Measurements from ENCODE around the gene CGA. TPM values are rescaled to one million over a fixed set of nuclear protein-coding genes. Genes with fewer than 3 reads are reported as not detected.
A peak's percentile ranks its signal among the peaks of the same experiment; 100 is the strongest.

The CGA gene
- total and polyA plus RNA-seq, 4 donors: not detected

DNA sequence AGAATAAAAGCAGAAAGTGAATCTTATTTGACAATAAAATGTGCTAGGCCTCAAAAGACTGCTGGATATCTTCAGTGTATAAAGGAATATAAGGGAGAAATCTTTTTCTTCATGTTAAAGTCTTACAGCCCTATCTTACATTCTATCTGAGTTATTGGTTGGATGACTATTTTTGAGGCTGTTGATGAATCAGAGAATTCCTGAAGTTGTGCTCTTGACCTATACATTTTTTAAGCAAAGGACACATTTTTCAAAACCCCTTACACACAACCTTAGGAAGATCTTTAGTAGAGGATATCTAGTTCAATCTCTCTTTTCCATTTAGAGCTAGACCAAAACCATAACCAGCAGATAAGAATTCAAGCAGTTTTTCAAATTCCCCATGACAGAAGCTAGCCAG is 10.9 kb upstream of the CGA start:
- Histone ChIP-seq H3K27ac (ENCODE audit: low read depth in 1 of 2, low read length in 1 of 2) (no peak overlapping the region), H3K9me3 (ENCODE audit: control insufficient read depth in 4 of 4, insufficient read depth in 3 of 4, low read length in 3 of 4) (no peaks in the 10 kb centered on the region), H3K36me3 (ENCODE audit: control insufficient read depth in 4 of 4, insufficient read depth in 4 of 4, low read length in 4 of 4) (no peaks in the 10 kb centered on the region), H3K4me1 (ENCODE audit: control insufficient read depth in 5 of 5, insufficient read depth in 5 of 5, low read length in 5 of 5) (no peaks in the 10 kb centered on the region), H3K9ac (ENCODE audit: insufficient read depth in 1 of 2, low read length in 2 of 2) (no peak overlapping the region), H3K27me3 (ENCODE audit: control insufficient read depth in 3 of 3, insufficient read depth in 3 of 3, low read length in 2 of 3) (no peaks in the 10 kb centered on the region), H3K4me3 (no peak overlapping the region)
- TF ChIP-seq, protein P1, sequence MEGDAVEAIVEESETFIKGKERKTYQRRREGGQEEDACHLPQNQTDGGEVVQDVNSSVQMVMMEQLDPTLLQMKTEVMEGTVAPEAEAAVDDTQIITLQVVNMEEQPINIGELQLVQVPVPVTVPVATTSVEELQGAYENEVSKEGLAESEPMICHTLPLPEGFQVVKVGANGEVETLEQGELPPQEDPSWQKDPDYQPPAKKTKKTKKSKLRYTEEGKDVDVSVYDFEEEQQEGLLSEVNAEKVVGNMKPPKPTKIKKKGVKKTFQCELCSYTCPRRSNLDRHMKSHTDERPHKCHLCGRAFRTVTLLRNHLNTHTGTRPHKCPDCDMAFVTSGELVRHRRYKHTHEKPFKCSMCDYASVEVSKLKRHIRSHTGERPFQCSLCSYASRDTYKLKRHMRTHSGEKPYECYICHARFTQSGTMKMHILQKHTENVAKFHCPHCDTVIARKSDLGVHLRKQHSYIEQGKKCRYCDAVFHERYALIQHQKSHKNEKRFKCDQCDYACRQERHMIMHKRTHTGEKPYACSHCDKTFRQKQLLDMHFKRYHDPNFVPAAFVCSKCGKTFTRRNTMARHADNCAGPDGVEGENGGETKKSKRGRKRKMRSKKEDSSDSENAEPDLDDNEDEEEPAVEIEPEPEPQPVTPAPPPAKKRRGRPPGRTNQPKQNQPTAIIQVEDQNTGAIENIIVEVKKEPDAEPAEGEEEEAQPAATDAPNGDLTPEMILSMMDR (IDR thresholded peaks at IDR 0.05; ENCODE audit: control extremely low read depth, extremely low read depth): no peak
- ATAC-seq (ENCODE audit: insufficient read depth, low FRiP score) (no peak), DNase-seq (no peak)

DNA sequence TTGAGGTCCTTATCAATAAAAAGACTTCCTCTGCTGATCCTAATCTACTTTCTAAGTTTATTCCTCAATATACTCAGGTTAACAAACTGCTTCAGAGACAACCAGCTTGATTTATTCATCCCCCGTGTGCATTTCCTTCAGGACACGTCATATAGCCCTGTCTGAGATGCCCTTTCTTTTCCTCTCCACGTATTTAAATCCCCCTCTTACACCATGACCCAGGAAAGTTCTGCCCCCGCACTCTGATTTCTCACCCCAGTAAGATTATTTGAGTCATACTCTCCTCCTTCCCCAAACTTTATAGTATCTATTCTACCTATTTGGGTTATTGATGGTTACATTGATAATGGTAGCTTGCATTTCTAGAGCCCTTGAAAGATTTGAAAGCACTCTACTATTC is 9.8 kb upstream of the CGA start:
- Histone ChIP-seq H3K27ac (ENCODE audit: low read depth in 1 of 2, low read length in 1 of 2) (no peak overlapping the region), H3K9ac (ENCODE audit: insufficient read depth in 1 of 2, low read length in 2 of 2) (no peak overlapping the region), H3K9me3 (ENCODE audit: control insufficient read depth in 4 of 4, insufficient read depth in 3 of 4, low read length in 3 of 4) (no peaks in the 10 kb centered on the region), H3K4me3 (no peak overlapping the region), H3K36me3 (ENCODE audit: control insufficient read depth in 4 of 4, insufficient read depth in 4 of 4, low read length in 4 of 4) (no peaks in the 10 kb centered on the region), H3K4me1 (ENCODE audit: control insufficient read depth in 5 of 5, insufficient read depth in 5 of 5, low read length in 5 of 5) (no peaks in the 10 kb centered on the region), H3K27me3 (ENCODE audit: control insufficient read depth in 3 of 3, insufficient read depth in 3 of 3, low read length in 2 of 3) (no peaks in the 10 kb centered on the region)
- 52% methylated on average over 4 of the region's 4 CpGs for WGBS, 2 donors
- ATAC-seq (ENCODE audit: insufficient read depth, low FRiP score) (no peak), DNase-seq (no peak)
- TF ChIP-seq, protein P1 (IDR thresholded peaks at IDR 0.05; ENCODE audit: control extremely low read depth, extremely low read depth): no peak

DNA sequence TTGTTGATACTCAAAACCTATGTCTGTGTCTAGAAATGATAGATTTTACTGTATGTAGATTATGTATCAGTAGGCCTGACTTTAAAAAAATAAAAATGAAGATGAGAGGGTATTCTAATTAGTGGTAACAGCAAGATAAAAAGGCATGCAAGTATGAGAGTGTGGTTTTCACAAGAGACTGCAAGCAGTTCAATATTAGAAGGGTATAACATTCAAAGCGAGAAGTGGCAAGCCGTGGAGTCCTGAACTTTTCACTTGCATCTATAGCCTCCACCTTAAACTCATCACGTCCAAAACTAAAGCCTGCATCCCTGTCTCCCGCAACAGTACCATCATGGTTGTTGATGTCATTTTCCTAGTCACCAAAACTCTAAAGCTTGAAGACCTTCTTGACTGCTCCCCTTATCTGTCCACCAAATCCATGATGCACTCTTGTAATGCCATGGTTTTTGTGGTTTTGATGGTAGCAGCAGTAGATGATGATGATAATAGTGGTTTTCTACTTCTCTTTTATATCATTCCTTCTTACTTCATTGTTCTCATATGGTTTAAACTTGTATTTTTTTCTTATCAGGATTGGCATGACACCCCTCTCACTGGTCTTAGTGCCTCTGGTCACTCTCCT is 9.2 kb upstream of the CGA start:
- no peaks in the 10 kb centered on the region for H3K27me3 ChIP-seq (ENCODE audit: control insufficient read depth in 3 of 3, insufficient read depth in 3 of 3, low read length in 2 of 3)
- no peaks in the 10 kb centered on the region for H3K9me3 ChIP-seq (ENCODE audit: control insufficient read depth in 4 of 4, insufficient read depth in 3 of 4, low read length in 3 of 4)
- no peak overlapping the region for H3K27ac ChIP-seq (ENCODE audit: low read depth in 1 of 2, low read length in 1 of 2)
- H3K4me1 ChIP-seq (ENCODE audit: control insufficient read depth in 5 of 5, insufficient read depth in 5 of 5, low read length in 5 of 5): no peaks in the 10 kb centered on the region
- no peak overlapping the region for H3K4me3 ChIP-seq
- H3K9ac ChIP-seq (ENCODE audit: insufficient read depth in 1 of 2, low read length in 2 of 2): no peak overlapping the region
- ATAC-seq (ENCODE audit: insufficient read depth, low FRiP score): no peak
- no peaks in the 10 kb centered on the region for H3K36me3 ChIP-seq (ENCODE audit: control insufficient read depth in 4 of 4, insufficient read depth in 4 of 4, low read length in 4 of 4)
- TF ChIP-seq, protein P1 (IDR thresholded peaks at IDR 0.05; ENCODE audit: control extremely low read depth, extremely low read depth): no peak
- WGBS, 2 donors: 91% methylated on average over 4 of the region's 4 CpGs
- DNase-seq: no peak

DNA sequence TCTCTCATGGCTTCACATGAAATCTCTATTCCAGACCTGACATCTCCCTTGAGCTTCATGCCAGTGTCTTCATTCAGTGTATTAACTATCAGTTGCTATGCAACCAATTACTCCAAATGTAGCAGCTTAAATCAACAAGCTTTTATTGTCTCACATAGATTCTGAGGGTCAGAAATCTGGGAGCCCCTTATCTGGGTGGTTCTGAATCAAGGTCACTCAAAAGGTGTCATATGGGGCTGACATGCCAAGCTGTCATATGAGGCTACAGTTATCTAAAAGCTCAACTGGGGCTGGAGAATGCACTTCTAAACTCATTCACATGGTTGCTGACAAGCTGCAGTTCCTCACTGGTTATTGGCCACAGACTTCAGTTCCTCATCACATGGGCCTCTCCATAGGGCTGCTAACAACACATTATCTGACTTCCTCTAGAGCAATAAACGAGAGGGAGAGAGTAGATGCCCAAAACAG is 7.3 kb upstream of the CGA start:
- H3K4me3 ChIP-seq: no peak overlapping the region
- TF ChIP-seq, protein P1 (IDR thresholded peaks at IDR 0.05; ENCODE audit: control extremely low read depth, extremely low read depth): no peak
- DNase-seq (peak; percentile 14 to 33 (median 27)), ATAC-seq (ENCODE audit: insufficient read depth, low FRiP score) (no peak)
- no peaks in the 10 kb centered on the region for H3K9me3 ChIP-seq (ENCODE audit: control insufficient read depth in 4 of 4, insufficient read depth in 3 of 4, low read length in 3 of 4)
- peak overlapping the region in 1 of 2 donors; percentile 9 for H3K27ac ChIP-seq (ENCODE audit: low read depth in 1 of 2, low read length in 1 of 2)
- 5 to 7% methylated on average over 1 of the region's 1 CpG for WGBS, 2 donors
- H3K4me1 ChIP-seq (ENCODE audit: control insufficient read depth in 5 of 5, insufficient read depth in 5 of 5, low read length in 5 of 5): peaks cover 0 to 3% (median 0%) of the 10 kb centered on the region in 5 donors
- no peak overlapping the region for H3K9ac ChIP-seq (ENCODE audit: insufficient read depth in 1 of 2, low read length in 2 of 2)
- H3K27me3 ChIP-seq (ENCODE audit: control insufficient read depth in 3 of 3, insufficient read depth in 3 of 3, low read length in 2 of 3): no peaks in the 10 kb centered on the region
- no peaks in the 10 kb centered on the region for H3K36me3 ChIP-seq (ENCODE audit: control insufficient read depth in 4 of 4, insufficient read depth in 4 of 4, low read length in 4 of 4)
